Endodermal cell (in vitro differentiated cells): ENCODE data around the gene CD93. TPM values are rescaled to one million over a fixed set of nuclear protein-coding genes. Genes with fewer than 3 reads are reported as not detected.

ENCODE experiments used
- DNase-seq: peaks from one replicate; pipeline ENCODE4 v3.0.0-alpha.2; 2017
- H3K27ac ChIP-seq: 2 replicates; pipeline ENCODE4 v1.5.1; 2013; ENCODE audit warnings: mild to moderate bottlenecking, low read depth, low read length, moderate library complexity
- H3K27me3 ChIP-seq: 2 replicates; pipeline ENCODE4 v1.6.1; 2013; ENCODE audit warnings: mild to moderate bottlenecking, low read length, moderate library complexity; ENCODE audit not compliant: insufficient read depth, control insufficient read depth, poor library complexity, severe bottlenecking
- H3K36me3 ChIP-seq: 2 replicates; pipeline ENCODE4 v1.7.0; 2013; ENCODE audit warnings: mild to moderate bottlenecking, low read length, moderate library complexity; ENCODE audit not compliant: control insufficient read depth, insufficient read depth
- H3K4me1 ChIP-seq: one replicate; pipeline ENCODE4 v1.7.0; 2013; ENCODE audit warnings: low read length; ENCODE audit not compliant: control insufficient read depth, insufficient read depth
- H3K4me3 ChIP-seq: 2 replicates; pipeline ENCODE4 v1.5.1; 2013; ENCODE audit warnings: mild to moderate bottlenecking, low read length, moderate library complexity
- H3K9ac ChIP-seq: 2 replicates; pipeline ENCODE4 v1.6.1; 2013; ENCODE audit warnings: mild to moderate bottlenecking, low read length, moderate library complexity; ENCODE audit not compliant: poor library complexity, severe bottlenecking; ENCODE audit errors: extremely low read depth
- H3K9me3 ChIP-seq: 2 replicates; pipeline ENCODE4 v1.6.1; 2013; ENCODE audit warnings: mild to moderate bottlenecking, low read length, moderate library complexity; ENCODE audit not compliant: control insufficient read depth
- H3K27ac Mint-ChIP-seq: 2 replicates; pipeline ENCODE4 v1.8.0; 2020; ENCODE audit warnings: mixed read lengths
- H3K27me3 Mint-ChIP-seq: 2 replicates; pipeline ENCODE4 v1.8.0; 2021; ENCODE audit warnings: mild to moderate bottlenecking, mixed read lengths; ENCODE audit not compliant: insufficient read depth
- H3K36me3 Mint-ChIP-seq: 2 replicates; pipeline ENCODE4 v1.8.0; 2020; ENCODE audit warnings: low read depth, mixed read lengths
- H3K4me1 Mint-ChIP-seq: 2 replicates; pipeline ENCODE4 v1.8.0; 2020; ENCODE audit warnings: mixed read lengths
- H3K4me3 Mint-ChIP-seq: 2 replicates; pipeline ENCODE4 v1.8.0; 2020; ENCODE audit warnings: mild to moderate bottlenecking, moderate library complexity, mixed read lengths
- H3K9me3 Mint-ChIP-seq: 2 replicates; pipeline ENCODE4 v1.8.0; 2020; ENCODE audit warnings: mild to moderate bottlenecking, mixed read lengths
- WGBS, 2 experiments: methylation state at CpG; one replicate each; pipeline versions ENCODE4 v1.1.5 to v1.1.7; 2013; ENCODE audit warnings: missing lambda C conversion rate in 2 of 2, mixed read lengths in 1 of 2; ENCODE audit not compliant: insufficient coverage in 1 of 2, insufficient read length in 1 of 2; 5-methylcytosine and 5-hydroxymethylcytosine counted together
- total RNA-seq, 2 donors: library from RNA; stranded (reverse); fragmentation: NEBNext Ultra II Directional in 1 of 2; extraction: Animal tissue kit (Norgen Biotek cat#: 25700) in 1 of 2; gene quantifications; 2 replicates in 1 of 2; 3 replicates in 1 of 2; pipeline ENCODE4 v1.2.1, GENCODE V29; 2021
- TF ChIP-seq, protein P1 (sequence below): fragments of 200-600 bp; sonication (generic); conservative IDR thresholded peaks from 2 replicates; pipeline ENCODE4 v1.5.0; 2021; ENCODE audit warnings: antibody characterized with exemption, mild to moderate bottlenecking

Gene CD93
- total RNA-seq, 2 donors from 2014 or later, result 0.04 TPM; not detected in 1

- H3K27me3 Mint-ChIP-seq, result peaks cover 7% of the 10 kb centered on the region
- Histone ChIP-seq H3K36me3 (no peaks in the 10 kb centered on the region), H3K27me3 (no peaks in the 10 kb centered on the region), H3K4me1 (peaks cover 6% of the 10 kb centered on the region), H3K9me3 (no peaks in the 10 kb centered on the region), H3K27ac (no peak overlapping the region), H3K9ac (no peak overlapping the region), H3K4me3 (no peak overlapping the region)
- WGBS, 2 experiments, result 96% methylated on average over 2 to 3 of the region's 3 CpGs
- peaks cover 20% of the 10 kb centered on the region for H3K4me1 Mint-ChIP-seq
- no peaks in the 10 kb centered on the region for H3K9me3 Mint-ChIP-seq
- H3K36me3 Mint-ChIP-seq, result no peaks in the 10 kb centered on the region
- H3K27ac Mint-ChIP-seq, result no peak overlapping the region
- TF ChIP-seq, protein P1, sequence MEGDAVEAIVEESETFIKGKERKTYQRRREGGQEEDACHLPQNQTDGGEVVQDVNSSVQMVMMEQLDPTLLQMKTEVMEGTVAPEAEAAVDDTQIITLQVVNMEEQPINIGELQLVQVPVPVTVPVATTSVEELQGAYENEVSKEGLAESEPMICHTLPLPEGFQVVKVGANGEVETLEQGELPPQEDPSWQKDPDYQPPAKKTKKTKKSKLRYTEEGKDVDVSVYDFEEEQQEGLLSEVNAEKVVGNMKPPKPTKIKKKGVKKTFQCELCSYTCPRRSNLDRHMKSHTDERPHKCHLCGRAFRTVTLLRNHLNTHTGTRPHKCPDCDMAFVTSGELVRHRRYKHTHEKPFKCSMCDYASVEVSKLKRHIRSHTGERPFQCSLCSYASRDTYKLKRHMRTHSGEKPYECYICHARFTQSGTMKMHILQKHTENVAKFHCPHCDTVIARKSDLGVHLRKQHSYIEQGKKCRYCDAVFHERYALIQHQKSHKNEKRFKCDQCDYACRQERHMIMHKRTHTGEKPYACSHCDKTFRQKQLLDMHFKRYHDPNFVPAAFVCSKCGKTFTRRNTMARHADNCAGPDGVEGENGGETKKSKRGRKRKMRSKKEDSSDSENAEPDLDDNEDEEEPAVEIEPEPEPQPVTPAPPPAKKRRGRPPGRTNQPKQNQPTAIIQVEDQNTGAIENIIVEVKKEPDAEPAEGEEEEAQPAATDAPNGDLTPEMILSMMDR, result no peak
- H3K4me3 Mint-ChIP-seq, result no peak overlapping the region
- DNase-seq, result no peak
Measured at GRCh38 chr20:23105193-23105592, 19.1 kb upstream of the CD93 start.

GRCh38 chr20:23103284-23104018 is 17.3 kb upstream of the CD93 start:
- Mint-ChIP-seq H3K4me1 (peaks cover 19% of the 10 kb centered on the region), H3K4me3 (no peak overlapping the region), H3K27ac (no peak overlapping the region), H3K36me3 (no peaks in the 10 kb centered on the region), H3K9me3 (no peaks in the 10 kb centered on the region), H3K27me3 (peaks cover 10% of the 10 kb centered on the region)
- no peak overlapping the region for H3K4me3 ChIP-seq
- TF ChIP-seq, protein P1, result no peak
- DNase-seq, result no peak
- WGBS, 2 experiments, result 92 to 93% methylated on average over 9 to 11 of the region's 11 CpGs
- no peak overlapping the region for H3K9ac ChIP-seq
- no peaks in the 10 kb centered on the region for H3K9me3 ChIP-seq
- H3K27ac ChIP-seq, result no peak overlapping the region
- H3K36me3 ChIP-seq, result no peaks in the 10 kb centered on the region
- H3K4me1 ChIP-seq, result peaks cover 8% of the 10 kb centered on the region
- H3K27me3 ChIP-seq, result no peaks in the 10 kb centered on the region

DNA sequence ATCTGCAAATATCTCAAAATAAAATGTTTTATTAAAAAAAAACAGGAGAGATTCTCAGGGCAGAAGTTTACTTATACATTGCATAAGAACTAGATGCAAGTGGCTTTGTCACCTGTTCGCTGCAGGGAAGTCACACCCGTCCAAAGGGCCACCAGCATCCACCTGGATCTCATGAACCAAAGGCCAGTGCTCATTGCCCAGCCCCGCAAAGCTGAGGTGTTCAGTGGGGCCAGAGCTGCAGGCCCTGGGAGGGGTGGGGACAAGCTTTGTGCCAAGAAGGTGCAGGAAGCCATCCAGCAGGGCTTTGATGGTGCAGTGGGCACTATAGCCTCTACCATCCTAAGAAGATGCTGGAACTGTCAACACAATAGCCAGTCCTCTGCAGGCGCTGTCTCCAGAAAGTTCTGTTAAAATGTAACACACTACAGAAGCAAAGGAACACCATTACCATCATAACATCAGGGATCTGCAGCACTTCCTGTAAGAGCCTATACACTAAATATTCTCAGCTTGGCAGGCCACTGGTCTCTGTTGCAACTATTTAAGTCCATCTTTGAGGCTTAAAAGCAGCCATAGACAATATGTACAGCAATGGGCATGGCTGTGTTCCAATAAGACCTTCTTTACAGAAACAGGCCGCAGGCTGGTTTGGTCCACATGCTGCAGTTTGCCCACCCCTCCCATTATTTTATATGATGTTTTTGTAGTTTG is 15.7 kb upstream of the CD93 start:
- 91 to 100% methylated on average over 3 to 5 of the region's 5 CpGs for WGBS, 2 experiments
- Mint-ChIP-seq H3K27me3 (peaks cover 12% of the 10 kb centered on the region), H3K9me3 (no peaks in the 10 kb centered on the region), H3K4me1 (peaks cover 19% of the 10 kb centered on the region), H3K27ac (no peak overlapping the region), H3K4me3 (no peak overlapping the region), H3K36me3 (no peaks in the 10 kb centered on the region)
- H3K27me3 ChIP-seq, result no peaks in the 10 kb centered on the region
- H3K4me3 ChIP-seq, result no peak overlapping the region
- no peak overlapping the region for H3K27ac ChIP-seq
- H3K9me3 ChIP-seq, result no peaks in the 10 kb centered on the region
- TF ChIP-seq, protein P1, result no peak
- no peaks in the 10 kb centered on the region for H3K36me3 ChIP-seq
- no peak for DNase-seq
- no peak overlapping the region for H3K9ac ChIP-seq
- peaks cover 8% of the 10 kb centered on the region for H3K4me1 ChIP-seq
